H1 (cell line): ENCODE results near the gene GNG7. TPM values are rescaled to one million over a fixed set of nuclear protein-coding genes. Genes with fewer than 3 reads are reported as not detected.

Source experiments
- CBX5 ChIP-seq: fragments of 300-800, 300-1000 bp; sonication (generic); IDR thresholded peaks from 2 replicates; pipeline ENCODE4 v1.7.1; 2016; ENCODE audit warnings: antibody characterized with exemption, low read length, low read depth
- polyA plus RNA-seq, 7 experiments: library from polyadenylated mRNA; depleted of rRNA in 3 of 7; stranded (reverse) in 5 of 7; unstranded in 2 of 7; fragments of >200 nt in 5 of 7; fragments of 200-250 nt in 2 of 7; gene quantifications; 1 replicate in 5 of 7; 2 replicates in 1 of 7; 4 replicates in 1 of 7; pipeline versions ENCODE4 v1.2.1 to v1.2.3, GENCODE V29; 2011 to 2013; ENCODE audit warnings: missing spikeins in 2 of 7, mixed read lengths in 2 of 7
- total RNA-seq: library from RNA; stranded (reverse); fragmentation: NEBNext Ultra II Directional; extraction: Animal tissue kit (Norgen Biotek cat#: 25700); gene quantifications from 2 replicates; pipeline ENCODE4 v1.2.1, GENCODE V29; 2021

Gene GNG7
- total and polyA plus RNA-seq, 2 of the 8 experiments (the other 6 are each of a cell fraction or from before 2014, with no cell fraction given): 2.8 to 7.8 TPM

DNA sequence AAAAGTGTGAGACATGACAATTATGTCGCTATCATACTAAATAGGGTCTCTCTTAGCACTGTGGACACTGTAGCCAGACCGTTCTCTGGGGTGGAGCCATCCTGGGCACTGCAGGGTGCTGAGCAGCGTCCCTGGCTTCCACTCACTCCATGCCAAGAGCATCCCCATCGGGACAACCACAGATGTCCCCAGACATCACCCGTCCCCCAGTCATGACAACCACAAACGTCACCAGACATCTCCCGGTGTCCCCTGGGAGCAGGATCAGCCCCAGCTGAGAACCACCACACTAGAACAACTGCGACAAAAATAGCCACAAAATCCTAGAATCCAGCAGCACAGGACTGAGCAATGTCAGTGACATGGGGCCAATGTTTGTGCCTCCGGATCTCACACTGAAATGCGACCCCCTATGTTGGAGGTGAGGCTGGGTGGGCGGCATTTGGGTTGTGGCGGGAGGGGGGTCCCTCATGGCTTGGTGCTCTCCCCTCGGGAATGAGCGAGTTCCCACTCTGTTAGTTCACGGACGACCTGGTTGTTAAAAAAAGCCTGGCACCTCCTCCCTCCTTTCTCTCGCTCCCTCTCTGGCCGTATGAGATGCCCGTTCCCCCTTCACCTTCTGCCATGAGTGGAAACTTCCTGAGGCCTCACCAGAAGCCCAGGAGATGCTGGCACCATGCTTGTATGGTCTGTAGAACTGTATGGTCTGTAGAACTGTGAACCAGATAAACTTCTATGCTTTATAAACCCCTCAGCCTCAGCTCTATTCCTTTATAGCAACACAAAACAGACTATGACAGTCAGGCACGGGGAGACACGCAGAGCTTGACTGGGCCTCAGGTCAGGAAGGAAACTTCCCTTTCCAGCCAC, 132.7 kb downstream of the GNG7 start (continued):
- TF ChIP-seq CBX5: no peak
- TF ChIP-seq, all 59 proteins: peak for 0
